HG02885 (cell line): Measurements from ENCODE around the gene CPAMD8.
"Not testable (repeated sequence)": the region's sequence is repeated elsewhere in the genome, so short reads cannot be mapped to it uniquely, and the experiment has no call there.

Experiments used
- ATAC-seq: cut with Tn5 transposase; IDR thresholded peaks from one replicate; pipeline ENCODE4 v1.9.1; 2021; ENCODE audit warnings: mild to moderate bottlenecking; ENCODE audit not compliant: unreplicated experiment, poor library complexity

Gene CPAMD8

DNA sequence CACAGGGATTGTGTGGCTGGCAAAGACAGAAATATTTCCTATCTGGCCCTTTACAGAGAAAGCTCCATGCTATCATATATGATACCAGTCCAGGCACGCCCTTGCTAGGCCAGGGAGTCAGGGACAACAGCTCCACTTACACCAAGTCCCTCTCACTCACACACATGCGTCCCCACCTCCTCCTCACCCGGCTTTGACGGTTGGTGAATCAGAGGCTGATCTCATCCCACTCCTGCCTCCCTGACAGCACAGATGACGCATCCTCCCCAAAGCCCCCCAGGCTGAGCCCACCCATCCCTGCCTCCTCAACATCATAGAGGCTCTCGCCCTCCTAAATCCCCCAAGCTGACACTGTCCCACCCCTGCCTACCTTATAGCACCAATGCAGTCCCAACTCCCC, 75.1 kb downstream of the CPAMD8 start:
- no peak for ATAC-seq

DNA sequence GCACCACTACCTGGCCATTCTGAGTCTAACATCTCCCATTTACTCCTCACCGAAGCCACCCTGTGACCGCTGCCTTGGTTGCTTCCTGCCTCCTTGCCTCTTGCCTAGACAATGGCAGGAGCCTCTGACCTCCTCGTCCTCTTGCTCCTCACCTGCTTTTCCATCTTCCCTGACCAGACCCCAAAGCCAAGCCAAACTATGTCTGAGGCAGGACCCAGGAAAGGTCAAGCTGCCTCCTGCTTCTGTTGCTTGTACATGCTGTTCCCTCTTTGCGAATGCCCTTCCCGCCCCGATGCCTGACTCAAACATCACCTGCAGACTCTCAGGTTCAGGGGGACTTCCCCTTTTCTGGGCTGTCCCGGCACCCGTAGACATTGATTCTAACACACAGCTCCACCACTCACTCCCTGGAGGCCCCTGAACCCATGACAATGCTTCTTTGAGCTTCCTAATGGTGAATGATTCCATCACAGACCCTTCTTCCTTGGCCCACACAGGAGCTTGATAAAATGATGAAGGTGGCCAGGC, 77.0 kb downstream of the CPAMD8 start:
- no peak for ATAC-seq

DNA sequence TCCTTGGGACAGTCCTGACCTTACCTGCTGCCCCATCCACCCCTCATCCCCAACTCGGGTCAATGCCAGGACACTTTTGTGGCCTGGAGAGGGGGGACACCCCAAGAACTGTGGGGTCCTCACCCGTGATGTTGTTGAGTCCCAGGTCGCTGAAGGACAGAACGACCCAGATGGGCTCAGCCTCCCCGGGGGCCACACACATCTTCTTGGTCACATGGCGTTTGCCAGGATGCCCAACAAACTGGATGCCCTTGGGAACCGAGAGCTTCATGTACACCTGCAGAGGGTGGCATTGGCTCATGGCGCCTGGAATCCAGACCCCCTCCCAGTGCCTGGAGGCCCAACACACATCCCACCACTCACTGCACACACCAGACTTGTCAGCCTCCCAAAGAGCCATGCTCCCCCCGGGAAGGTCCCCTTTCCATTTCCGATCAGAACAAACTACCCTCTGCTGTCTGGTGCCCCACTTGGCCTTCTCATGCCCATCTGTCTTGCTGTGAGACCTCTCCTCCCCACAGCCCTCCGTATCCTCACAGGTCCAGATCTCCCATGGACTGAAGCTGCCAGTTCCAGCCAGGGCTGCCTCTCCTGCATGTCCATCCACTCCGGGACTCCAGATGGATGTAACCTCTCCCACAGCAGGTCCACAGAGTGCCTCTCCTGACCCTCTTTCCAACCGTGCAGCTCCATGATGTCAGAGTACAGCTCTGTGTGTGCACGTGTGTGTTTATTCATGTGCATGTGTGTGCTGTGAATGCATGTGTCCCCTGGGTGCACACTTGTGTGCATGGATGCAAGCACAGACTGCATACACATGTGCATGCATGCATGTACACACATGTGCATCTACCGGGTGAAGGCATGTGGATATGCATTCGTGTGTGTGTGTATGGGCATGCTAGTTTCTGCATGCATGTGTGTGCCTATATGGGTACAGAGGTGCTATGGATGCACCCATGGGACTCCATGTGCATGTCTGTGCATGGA, 79.4 kb downstream of the CPAMD8 start:
- no peak for ATAC-seq

DNA sequence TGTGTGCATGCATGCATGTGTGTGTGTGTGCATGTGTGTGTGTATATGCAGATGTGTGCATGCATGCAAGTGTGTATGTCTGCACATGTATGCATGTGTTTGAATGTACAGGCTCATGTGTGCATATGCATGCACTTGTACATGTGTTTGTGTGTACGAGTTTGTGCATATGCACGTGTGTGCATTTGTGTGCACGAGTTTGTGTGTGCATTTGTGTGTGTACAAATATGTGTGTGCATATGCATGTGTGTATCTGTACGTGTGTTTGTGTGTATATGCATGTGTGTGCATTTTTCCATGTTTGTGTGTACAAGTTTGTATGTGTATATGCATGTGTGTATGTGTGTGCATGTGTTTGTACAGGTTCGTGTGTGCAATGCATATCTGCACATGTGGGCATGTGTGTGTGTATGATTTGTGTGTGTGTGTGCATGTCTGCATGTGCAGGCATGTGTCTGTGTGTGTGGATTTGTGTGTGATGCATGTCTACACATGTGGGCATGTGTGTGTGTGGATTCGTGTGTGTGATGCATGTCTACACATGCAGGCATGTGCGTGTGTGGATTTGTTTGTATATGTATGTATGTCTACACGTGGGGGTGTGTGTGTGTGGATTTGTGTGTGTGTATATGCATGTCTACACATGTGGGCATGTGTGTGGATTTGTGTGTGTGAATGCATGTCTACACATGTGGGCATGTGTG, 80.7 kb downstream of the CPAMD8 start:
- ATAC-seq, result no peak

DNA sequence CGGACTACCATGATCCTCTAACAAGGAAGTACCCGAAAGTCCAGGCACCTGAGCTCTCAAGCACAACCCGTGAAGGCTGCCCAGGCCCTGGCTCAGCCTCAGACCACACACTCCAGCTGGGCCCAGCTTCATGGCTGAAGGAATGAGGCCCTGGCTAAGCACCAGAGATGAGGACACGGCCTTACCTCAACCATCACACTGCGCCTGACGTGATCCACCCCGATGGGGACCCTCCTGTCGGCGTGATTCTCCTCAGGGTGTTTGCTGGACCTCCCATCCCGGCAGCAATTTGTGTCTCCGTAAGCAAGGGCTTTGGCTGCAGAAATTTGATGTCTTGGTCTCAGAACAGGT, 81.3 kb downstream of the CPAMD8 start:
- no peak for ATAC-seq

DNA sequence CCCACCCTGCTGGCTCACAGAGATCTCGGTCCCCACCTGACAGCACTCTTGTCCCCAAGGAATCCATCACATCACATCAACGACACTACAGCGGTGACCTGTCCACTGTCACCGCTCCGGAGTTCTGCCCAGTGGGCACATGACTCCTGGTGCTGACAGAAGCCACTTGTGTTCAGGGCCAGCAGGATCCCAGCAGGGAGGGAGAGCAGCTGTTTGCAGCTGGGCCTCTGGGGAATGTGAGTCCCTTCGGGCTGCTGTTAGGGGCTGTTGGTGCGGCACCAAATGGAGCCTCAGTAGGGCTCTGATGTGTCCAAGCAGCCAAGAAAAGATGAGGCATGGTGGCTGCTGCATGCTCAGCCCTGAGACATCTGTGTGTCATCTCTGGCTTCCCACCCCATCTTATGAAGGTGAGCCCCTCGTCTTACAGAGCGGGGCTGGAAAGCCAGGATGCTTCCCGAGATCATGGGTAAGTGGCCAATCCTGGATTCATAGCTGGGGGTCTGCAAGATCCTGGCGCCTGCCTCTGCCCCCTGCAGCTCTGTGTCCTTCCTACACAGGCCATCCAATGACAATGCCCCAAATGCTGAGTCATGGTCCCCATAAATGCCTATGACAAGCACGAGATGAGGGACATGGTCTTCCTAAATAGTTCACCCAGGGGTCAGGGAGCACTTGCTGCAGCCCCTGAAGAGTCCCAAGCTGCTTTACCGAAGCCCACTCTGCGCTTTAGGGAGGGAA, 81.8 kb downstream of the CPAMD8 start:
- no peak for ATAC-seq

DNA sequence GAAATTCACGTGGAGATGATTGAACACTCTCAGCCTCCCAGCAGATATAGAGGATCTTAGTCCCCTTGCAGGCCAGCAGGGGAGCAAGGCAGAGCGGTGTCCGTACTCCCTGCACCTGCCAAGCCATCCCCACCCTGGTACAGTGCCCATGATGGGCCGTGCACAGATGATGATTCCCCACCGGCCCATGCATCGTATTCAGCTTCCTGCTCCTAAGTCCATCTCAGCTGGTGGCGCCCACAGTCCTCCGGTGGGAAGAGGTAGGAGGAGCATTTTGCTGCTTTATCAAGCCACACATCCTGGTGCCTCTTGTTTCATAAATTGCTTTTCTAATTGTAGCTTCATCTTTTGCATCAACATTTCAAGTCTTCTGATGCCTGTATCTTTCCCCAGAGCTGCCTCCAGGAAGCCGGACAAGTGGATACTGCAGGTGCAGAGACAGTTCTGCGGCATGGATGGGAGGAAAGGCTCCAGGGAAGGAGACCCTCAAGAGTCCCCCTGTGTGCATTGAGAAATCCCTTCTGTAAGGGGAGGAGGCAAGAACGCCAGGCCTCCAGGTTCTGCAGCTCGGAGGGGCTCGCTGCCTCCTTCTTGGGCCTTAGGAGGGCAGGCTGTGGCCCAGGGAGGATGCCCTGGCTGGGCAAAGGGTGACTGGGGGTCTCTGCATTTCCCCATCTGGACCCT, 82.5 kb downstream of the CPAMD8 start:
- no peak for ATAC-seq

DNA sequence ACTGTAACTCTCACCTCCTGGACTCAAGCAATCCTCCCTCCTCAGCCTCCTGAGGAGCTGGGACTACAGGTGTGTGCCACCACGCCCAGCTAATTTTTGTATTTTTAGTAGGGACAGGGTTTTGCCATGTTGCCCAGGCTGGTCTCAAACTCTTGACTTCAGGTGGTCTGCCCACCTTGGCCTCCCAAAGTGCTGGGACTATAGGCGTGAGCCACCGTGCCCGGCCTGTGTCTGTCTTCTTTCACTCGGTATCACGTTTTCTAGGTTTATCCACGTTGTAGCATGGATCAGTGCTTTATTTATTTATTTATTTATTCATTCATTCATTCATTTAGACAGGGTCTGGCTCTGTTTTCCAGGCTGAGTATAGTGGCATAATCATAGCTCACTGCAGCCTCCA, 83.5 kb downstream of the CPAMD8 start:
- ATAC-seq, result not testable (repeated sequence)

DNA sequence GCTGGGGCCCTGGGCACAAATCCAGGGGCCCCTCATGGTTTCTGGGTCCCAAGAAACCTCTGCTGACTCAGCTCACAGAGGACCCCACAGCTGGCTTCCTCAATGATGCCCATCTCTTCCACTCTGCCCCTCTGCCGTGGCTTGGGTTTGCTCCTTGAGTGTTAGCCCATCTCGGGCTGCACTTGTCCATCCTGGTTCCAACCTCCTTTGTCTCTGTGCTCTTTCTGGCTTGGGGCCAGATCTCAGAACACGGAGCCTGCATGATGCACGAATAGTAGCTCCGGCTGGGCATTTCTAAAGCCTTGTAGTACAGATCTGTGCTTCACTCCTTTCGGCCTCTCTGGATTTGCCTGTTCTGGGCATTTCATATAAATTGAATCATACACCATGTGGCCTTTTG, 84.0 kb downstream of the CPAMD8 start:
- ATAC-seq, result no peak

DNA sequence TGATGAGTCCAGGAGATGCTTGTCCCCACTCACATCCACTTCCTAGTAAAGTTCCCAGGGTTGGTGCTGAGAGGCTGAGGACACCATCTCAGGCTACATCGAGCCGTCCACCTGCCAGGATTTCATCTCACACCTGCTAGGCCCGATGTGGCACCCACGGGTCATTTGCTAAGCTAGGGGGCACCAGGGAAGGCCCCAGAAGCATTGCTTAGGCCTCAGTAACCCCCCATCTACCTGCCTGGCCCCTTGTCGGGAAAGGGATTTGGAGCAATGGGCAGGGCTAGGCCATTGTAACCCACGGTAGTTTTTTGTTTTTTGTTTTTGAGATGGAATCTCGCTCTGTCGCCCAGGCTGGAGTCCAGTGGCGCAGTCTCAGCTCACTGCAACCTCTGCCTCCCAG, 86.0 kb downstream of the CPAMD8 start:
- no peak for ATAC-seq

DNA sequence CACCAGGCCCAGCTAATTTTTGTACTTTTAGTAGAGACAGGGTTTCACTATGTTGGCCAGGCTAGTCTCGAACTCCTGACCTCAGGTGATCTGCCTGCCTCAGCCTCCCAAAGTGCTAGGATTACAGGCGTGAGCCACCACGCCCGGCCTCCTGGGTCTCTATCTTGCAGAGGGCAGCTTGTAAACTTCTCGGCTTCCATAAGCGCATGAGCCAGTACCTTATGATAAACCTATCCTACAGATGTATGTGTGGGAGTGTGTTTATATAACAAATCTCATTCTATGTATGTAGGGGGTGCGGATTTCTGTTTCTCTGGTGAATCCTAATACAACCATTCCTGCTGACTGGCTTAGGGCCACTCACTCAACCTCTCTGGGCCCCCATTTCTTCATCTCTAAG, 86.5 kb downstream of the CPAMD8 start:
- ATAC-seq, result not testable (repeated sequence)

DNA sequence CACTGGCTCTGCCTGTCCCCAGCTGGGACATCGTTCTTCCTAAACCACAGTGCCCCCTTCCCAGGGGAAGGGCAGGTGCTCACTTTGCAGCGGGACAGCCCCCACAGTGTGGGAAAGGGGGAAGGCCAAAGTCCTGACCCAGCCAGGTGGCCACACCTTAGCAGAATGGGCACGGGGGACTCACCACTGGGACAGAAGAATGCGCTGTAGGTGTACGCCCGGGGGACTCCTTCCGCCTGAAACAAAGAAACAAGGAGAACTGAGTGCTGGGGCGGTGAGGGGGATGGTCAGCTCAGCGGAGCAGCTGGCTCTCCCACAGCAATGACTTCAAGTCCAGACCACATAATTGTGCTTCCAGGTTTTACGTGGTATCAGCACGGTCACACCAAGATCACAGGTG, 88.4 kb downstream of the CPAMD8 start:
- no peak for ATAC-seq

DNA sequence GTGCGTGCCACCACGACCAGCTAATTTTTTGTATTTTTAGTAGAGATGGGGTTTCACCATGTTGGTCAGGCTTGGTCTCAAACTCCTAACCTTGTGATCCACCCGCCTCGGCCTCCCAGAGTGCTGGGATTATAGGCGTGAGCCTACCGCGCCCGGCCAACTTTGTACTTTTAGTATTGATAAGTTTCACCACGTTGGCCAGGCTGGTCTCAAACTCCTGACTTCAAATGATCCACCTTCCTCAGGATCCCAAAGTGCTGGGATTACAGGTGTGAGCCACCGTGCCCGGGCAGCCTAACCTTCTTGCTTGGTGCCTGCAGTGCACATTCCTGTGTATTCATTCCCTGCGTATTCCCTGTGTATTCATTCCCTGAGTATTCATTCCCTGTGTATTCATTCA, 88.8 kb downstream of the CPAMD8 start:
- not testable (repeated sequence) for ATAC-seq

DNA sequence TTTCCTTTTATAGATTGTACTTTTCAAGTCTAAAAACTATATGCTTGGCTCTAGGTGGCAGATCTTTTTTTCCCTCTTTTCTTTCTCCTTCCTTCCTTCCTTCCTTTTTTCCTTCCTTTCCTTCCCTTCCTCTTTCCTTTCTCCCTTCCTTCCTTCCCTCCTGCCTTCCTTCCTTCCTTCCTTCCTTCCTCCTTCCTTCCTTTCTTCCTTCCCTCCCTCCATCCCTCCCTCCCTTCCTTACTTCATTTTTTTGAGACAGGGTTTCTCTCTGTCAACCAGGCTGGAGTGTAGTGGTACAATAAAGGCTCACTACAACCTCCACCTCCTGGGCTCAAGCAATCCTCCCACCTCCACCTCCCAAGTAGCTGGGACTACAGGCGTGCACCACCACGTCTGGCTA, 89.7 kb downstream of the CPAMD8 start:
- no peak for ATAC-seq

DNA sequence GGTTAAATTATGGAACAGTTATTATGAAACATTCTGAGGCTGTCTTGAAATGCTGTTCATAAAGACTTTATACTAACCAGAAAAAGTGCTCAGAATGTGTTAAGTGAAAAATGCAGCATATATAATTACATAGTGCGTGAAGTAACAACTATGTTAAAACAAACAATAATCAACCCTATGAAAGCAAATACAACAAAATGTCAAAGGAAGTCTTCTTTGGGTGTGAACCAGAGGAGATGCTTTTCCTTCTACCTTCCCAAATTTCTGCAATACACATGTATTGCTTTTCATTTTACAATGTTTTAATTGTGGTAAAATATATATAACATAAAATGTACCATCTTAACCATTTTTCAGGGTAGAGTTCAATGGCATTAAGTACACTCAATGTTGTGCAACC, 92.1 kb downstream of the CPAMD8 start:
- ATAC-seq, result no peak

DNA sequence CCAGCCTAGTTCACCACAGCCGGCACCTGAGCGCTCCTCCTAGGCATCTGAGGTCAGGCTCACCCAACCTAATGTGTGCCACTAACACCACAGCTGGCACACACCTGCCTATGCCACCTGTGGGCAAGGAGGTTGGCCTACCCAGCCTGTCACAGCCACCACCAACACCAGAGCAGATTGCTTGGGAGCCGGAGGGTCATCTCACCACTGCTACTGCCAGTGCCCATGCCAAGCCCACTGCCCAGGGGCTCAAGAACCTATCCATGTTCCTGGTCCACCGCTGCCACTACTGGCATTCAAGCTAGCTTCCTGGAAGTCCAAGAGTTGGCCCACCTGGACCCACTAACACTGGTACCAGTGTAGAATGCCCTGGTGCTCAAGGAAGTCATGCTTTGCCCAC, 95.3 kb downstream of the CPAMD8 start:
- ATAC-seq, result no peak

DNA sequence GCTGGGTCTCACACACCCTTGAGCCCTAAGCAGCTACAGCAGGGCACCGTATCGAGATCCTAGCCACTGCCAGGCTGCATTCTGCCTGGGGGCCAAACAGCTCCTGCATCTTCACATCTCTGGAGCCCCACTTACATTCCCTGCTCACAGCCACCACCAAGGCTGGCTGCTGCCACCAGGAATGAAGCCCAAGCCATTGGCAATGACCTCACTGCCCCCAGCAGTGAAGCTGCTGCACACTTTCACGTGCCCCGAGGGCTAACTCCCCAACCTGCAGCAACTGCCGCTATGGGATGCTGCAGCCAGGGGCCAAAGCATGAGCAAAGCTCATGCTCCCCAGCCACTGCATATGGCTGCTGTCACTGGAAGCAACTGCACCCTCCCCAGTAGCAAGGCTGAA, 95.9 kb downstream of the CPAMD8 start:
- no peak for ATAC-seq

DNA sequence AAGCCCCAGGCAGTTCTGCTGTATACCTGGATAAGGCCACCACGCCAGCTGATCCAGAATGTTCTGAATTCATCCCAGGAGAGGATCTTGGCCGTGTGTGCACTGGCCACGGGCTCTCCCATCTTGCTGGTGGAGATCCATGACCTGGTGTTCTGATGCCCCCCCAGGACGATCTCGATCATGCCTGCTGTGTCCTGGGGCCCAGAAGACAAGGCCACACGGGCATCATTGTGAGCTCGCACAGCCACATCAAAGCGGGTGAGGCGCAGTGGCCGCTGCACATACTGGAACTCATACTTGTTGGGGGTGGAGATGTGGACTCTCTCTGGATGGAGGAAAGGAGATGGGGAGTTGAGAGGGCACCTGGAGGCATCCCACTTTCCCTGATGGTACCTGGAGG, 97.7 kb downstream of the CPAMD8 start:
- ATAC-seq, result no peak

DNA sequence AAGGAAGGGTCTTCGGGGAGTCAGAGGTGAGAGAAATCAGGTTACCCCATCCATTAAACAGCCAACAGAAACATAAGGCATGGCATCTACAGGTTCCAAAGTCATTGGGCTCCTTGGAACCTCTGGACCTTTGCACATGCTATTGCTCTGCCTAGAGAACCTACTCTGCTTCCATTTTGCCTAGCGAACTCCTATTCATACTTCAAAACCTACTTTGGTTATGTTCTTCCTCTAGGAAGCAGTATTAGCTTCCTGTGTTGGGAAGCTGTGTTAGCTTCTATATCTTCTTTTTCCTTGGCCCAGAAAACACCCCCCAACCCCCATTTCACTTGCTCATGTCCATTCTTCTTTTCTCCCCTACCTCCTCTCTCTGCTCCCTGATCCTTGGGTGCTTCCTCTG, 98.3 kb downstream of the CPAMD8 start:
- no peak for ATAC-seq

DNA sequence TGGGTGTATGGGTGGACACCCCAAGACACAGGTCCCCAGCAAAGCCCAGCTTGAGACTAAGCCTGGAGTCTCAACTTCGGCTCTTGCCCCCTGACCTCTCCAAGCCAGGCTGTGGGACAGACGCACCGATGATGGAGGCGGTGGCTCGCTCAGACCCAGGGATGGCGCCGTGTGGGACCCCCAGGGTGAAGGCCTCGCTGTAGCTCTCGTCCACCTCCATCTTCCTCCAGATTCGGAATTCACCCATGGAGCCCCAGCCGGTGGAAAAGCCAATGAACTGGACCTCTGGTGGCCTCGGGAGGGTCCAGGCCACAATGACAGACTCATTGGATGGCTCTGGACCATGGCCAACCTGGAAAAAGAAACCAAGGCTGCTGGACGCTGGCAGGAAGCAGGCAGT, 98.7 kb downstream of the CPAMD8 start:
- ATAC-seq, result no peak
